Measurements from ENCODE around the gene OOSP4A.

The OOSP4A gene

GRCh38 chr11:59965424-59965823 is 1.6 kb downstream of the OOSP4A start:
- H2BK12ac ChIP-seq (ENCODE audit: low read length): no peak overlapping the region
- H2BK5ac ChIP-seq (ENCODE audit: low read length): no peak overlapping the region

GRCh38 chr11:59966201-59966600 is 2.4 kb downstream of the OOSP4A start:
- no CpG with 5 or more reads among the region's 3 CpGs for WGBS, 2 donors (ENCODE audit: extremely low coverage in 2 of 2, insufficient read length in 2 of 2, insufficient replicate concordance in 1 of 2)
- no peaks in the 10 kb centered on the region for H3K36me3 ChIP-seq (replicated peaks in 1 of 2; ENCODE audit: control insufficient read depth in 2 of 2, insufficient read depth in 2 of 2, low read length in 2 of 2)
- no peak overlapping the region for H2AK5ac ChIP-seq (ENCODE audit: low read depth, low read length)
- H3K4me3 ChIP-seq (ENCODE audit: low read length in 2 of 2): no peak overlapping the region
- H3K14ac ChIP-seq (ENCODE audit: low read length): no peak overlapping the region
- H3K4me1 ChIP-seq (ENCODE audit: control insufficient read depth in 2 of 2, insufficient read depth in 1 of 2, low read depth in 1 of 2, low read length in 2 of 2): no peaks in the 10 kb centered on the region
- H3K79me1 ChIP-seq (ENCODE audit: low read depth, low read length): no peaks in the 10 kb centered on the region
- H2BK5ac ChIP-seq (ENCODE audit: low read length): no peak overlapping the region
- H3K27me3 ChIP-seq (ENCODE audit: control insufficient read depth in 3 of 3, insufficient read depth in 3 of 3, low read depth in 1 of 3, low read length in 3 of 3): no peaks in the 10 kb centered on the region
- H2AFZ ChIP-seq (ENCODE audit: low read length): no peak overlapping the region
- H3K4ac ChIP-seq (ENCODE audit: low read length): no peak overlapping the region
- no peak overlapping the region for H3K18ac ChIP-seq (ENCODE audit: low read length)
- no peak overlapping the region for H2BK15ac ChIP-seq (ENCODE audit: low read length)
- H3K9me3 ChIP-seq (replicated peaks in 1 of 2; ENCODE audit: control insufficient read depth in 2 of 2, insufficient read depth in 1 of 2, low read depth in 1 of 2, low read length in 2 of 2): no peaks in the 10 kb centered on the region
- H3K9ac ChIP-seq (ENCODE audit: low read depth, low read length, poor library complexity): no peak overlapping the region
- no peak overlapping the region for H2BK12ac ChIP-seq (ENCODE audit: low read length)
- no peak for DNase-seq (ENCODE audit: low spot score)
- H3K27ac ChIP-seq (replicated peaks; ENCODE audit: low read length): no peak overlapping the region
- no peak overlapping the region for H3K4me2 ChIP-seq (ENCODE audit: insufficient read depth, low read length, poor library complexity, severe bottlenecking)
- H2BK120ac ChIP-seq (ENCODE audit: low read depth, low read length): no peak overlapping the region
- H4K91ac ChIP-seq (ENCODE audit: low read depth, low read length, poor library complexity): no peak overlapping the region
- no peak overlapping the region for H3K23ac ChIP-seq (ENCODE audit: low read depth, low read length, poor library complexity)
- H4K8ac ChIP-seq (ENCODE audit: low read depth, low read length): no peak overlapping the region

More at GRCh38 chr11:59965424-59965823, 1.6 kb downstream of the OOSP4A start:
- no peak for DNase-seq (ENCODE audit: low spot score)
- no CpG with 5 or more reads among the region's 7 CpGs for WGBS, 2 donors (ENCODE audit: extremely low coverage in 2 of 2, insufficient read length in 2 of 2, insufficient replicate concordance in 1 of 2)
- Histone ChIP-seq H3K27ac (replicated peaks; ENCODE audit: low read length) (no peak overlapping the region), H3K27me3 (ENCODE audit: control insufficient read depth in 3 of 3, insufficient read depth in 3 of 3, low read depth in 1 of 3, low read length in 3 of 3) (no peaks in the 10 kb centered on the region), H2BK15ac (ENCODE audit: low read length) (no peak overlapping the region), H3K9ac (ENCODE audit: low read depth, low read length, poor library complexity) (no peak overlapping the region), H3K4me1 (ENCODE audit: control insufficient read depth in 2 of 2, insufficient read depth in 1 of 2, low read depth in 1 of 2, low read length in 2 of 2) (no peaks in the 10 kb centered on the region), H3K4me3 (ENCODE audit: low read length in 2 of 2) (no peak overlapping the region), H4K8ac (ENCODE audit: low read depth, low read length) (no peak overlapping the region), H4K91ac (ENCODE audit: low read depth, low read length, poor library complexity) (no peak overlapping the region), H3K9me3 (replicated peaks in 1 of 2; ENCODE audit: control insufficient read depth in 2 of 2, insufficient read depth in 1 of 2, low read depth in 1 of 2, low read length in 2 of 2) (no peaks in the 10 kb centered on the region), H3K23ac (ENCODE audit: low read depth, low read length, poor library complexity) (no peak overlapping the region), H3K14ac (ENCODE audit: low read length) (no peak overlapping the region), H3K4me2 (ENCODE audit: insufficient read depth, low read length, poor library complexity, severe bottlenecking) (no peak overlapping the region), H2AFZ (ENCODE audit: low read length) (no peak overlapping the region), H3K4ac (ENCODE audit: low read length) (no peak overlapping the region), H2AK5ac (ENCODE audit: low read depth, low read length) (no peak overlapping the region), H3K79me1 (ENCODE audit: low read depth, low read length) (peaks cover 1% of the 10 kb centered on the region), H3K36me3 (replicated peaks in 1 of 2; ENCODE audit: control insufficient read depth in 2 of 2, insufficient read depth in 2 of 2, low read length in 2 of 2) (no peaks in the 10 kb centered on the region), H2BK120ac (ENCODE audit: low read depth, low read length) (no peak overlapping the region), H3K18ac (ENCODE audit: low read length) (no peak overlapping the region)

GRCh38 chr11:59967677-59968394 is 4.0 kb downstream of the OOSP4A start:
- WGBS, 2 donors (ENCODE audit: extremely low coverage in 2 of 2, insufficient read length in 2 of 2, insufficient replicate concordance in 1 of 2): no CpG with 5 or more reads among the region's 3 CpGs
- Histone ChIP-seq H3K27ac (replicated peaks; ENCODE audit: low read length) (no peak overlapping the region), H2BK5ac (ENCODE audit: low read length) (no peak overlapping the region), H2BK120ac (ENCODE audit: low read depth, low read length) (no peak overlapping the region), H4K8ac (ENCODE audit: low read depth, low read length) (no peak overlapping the region), H3K23ac (ENCODE audit: low read depth, low read length, poor library complexity) (no peak overlapping the region), H3K9ac (ENCODE audit: low read depth, low read length, poor library complexity) (no peak overlapping the region), H3K14ac (ENCODE audit: low read length) (no peak overlapping the region), H3K79me1 (ENCODE audit: low read depth, low read length) (peaks cover under 1% of the 10 kb centered on the region), H2BK15ac (ENCODE audit: low read length) (no peak overlapping the region), H2BK12ac (ENCODE audit: low read length) (no peak overlapping the region), H4K91ac (ENCODE audit: low read depth, low read length, poor library complexity) (no peak overlapping the region), H3K18ac (ENCODE audit: low read length) (no peak overlapping the region), H3K4me2 (ENCODE audit: insufficient read depth, low read length, poor library complexity, severe bottlenecking) (no peak overlapping the region), H2AK5ac (ENCODE audit: low read depth, low read length) (no peak overlapping the region), H2AFZ (ENCODE audit: low read length) (no peak overlapping the region), H3K27me3 (ENCODE audit: control insufficient read depth in 3 of 3, insufficient read depth in 3 of 3, low read depth in 1 of 3, low read length in 3 of 3) (no peaks in the 10 kb centered on the region), H3K4me3 (ENCODE audit: low read length in 2 of 2) (no peak overlapping the region), H3K9me3 (replicated peaks in 1 of 2; ENCODE audit: control insufficient read depth in 2 of 2, insufficient read depth in 1 of 2, low read depth in 1 of 2, low read length in 2 of 2) (peaks cover 0 to under 1% of the 10 kb centered on the region in 2 donors), H3K36me3 (replicated peaks in 1 of 2; ENCODE audit: control insufficient read depth in 2 of 2, insufficient read depth in 2 of 2, low read length in 2 of 2) (no peaks in the 10 kb centered on the region), H3K4me1 (ENCODE audit: control insufficient read depth in 2 of 2, insufficient read depth in 1 of 2, low read depth in 1 of 2, low read length in 2 of 2) (no peaks in the 10 kb centered on the region), H3K4ac (ENCODE audit: low read length) (no peak overlapping the region)
- DNase-seq (ENCODE audit: low spot score): no peak

GRCh38 chr11:59968395-59968783 is 4.6 kb downstream of the OOSP4A start:
- H3K27me3 ChIP-seq (ENCODE audit: control insufficient read depth in 3 of 3, insufficient read depth in 3 of 3, low read depth in 1 of 3, low read length in 3 of 3): no peaks in the 10 kb centered on the region

More at GRCh38 chr11:59968395-59968783, 4.6 kb downstream of the OOSP4A start:
- no peaks in the 10 kb centered on the region for H3K4me1 ChIP-seq (ENCODE audit: control insufficient read depth in 2 of 2, insufficient read depth in 1 of 2, low read depth in 1 of 2, low read length in 2 of 2)
- WGBS, 2 donors (ENCODE audit: extremely low coverage in 2 of 2, insufficient read length in 2 of 2, insufficient replicate concordance in 1 of 2): no CpG with 5 or more reads among the region's 1 CpG
- H4K91ac ChIP-seq (ENCODE audit: low read depth, low read length, poor library complexity): no peak overlapping the region
- H3K9me3 ChIP-seq (replicated peaks in 1 of 2; ENCODE audit: control insufficient read depth in 2 of 2, insufficient read depth in 1 of 2, low read depth in 1 of 2, low read length in 2 of 2): peaks cover 0 to 2% of the 10 kb centered on the region in 2 donors
- H3K14ac ChIP-seq (ENCODE audit: low read length): no peak overlapping the region
- H2BK15ac ChIP-seq (ENCODE audit: low read length): no peak overlapping the region
- H2BK12ac ChIP-seq (ENCODE audit: low read length): no peak overlapping the region
- no peak overlapping the region for H2BK5ac ChIP-seq (ENCODE audit: low read length)
- DNase-seq (ENCODE audit: low spot score): no peak
- H3K23ac ChIP-seq (ENCODE audit: low read depth, low read length, poor library complexity): no peak overlapping the region
- no peak overlapping the region for H3K4me3 ChIP-seq (ENCODE audit: low read length in 2 of 2)
- no peak overlapping the region for H2AFZ ChIP-seq (ENCODE audit: low read length)
- no peak overlapping the region for H3K18ac ChIP-seq (ENCODE audit: low read length)
- no peak overlapping the region for H3K4me2 ChIP-seq (ENCODE audit: insufficient read depth, low read length, poor library complexity, severe bottlenecking)
- H2BK120ac ChIP-seq (ENCODE audit: low read depth, low read length): no peak overlapping the region
- no peak overlapping the region for H4K8ac ChIP-seq (ENCODE audit: low read depth, low read length)
- no peaks in the 10 kb centered on the region for H3K36me3 ChIP-seq (replicated peaks in 1 of 2; ENCODE audit: control insufficient read depth in 2 of 2, insufficient read depth in 2 of 2, low read length in 2 of 2)
- H2AK5ac ChIP-seq (ENCODE audit: low read depth, low read length): no peak overlapping the region
- H3K9ac ChIP-seq (ENCODE audit: low read depth, low read length, poor library complexity): no peak overlapping the region
- H3K27ac ChIP-seq (replicated peaks; ENCODE audit: low read length): no peak overlapping the region
- H3K4ac ChIP-seq (ENCODE audit: low read length): no peak overlapping the region
- H3K79me1 ChIP-seq (ENCODE audit: low read depth, low read length): peaks cover 1% of the 10 kb centered on the region
